Metanephros (tissue), 1 donor: ENCODE results near the gene C1orf210. TPM values are rescaled to one million over a fixed set of nuclear protein-coding genes. Genes with fewer than 3 reads are reported as not detected.

Experiments used
- total RNA-seq: library from RNA; depleted of rRNA; stranded (reverse); fragments of >200 nt; gene quantifications from one replicate; pipeline ENCODE4 v1.2.3, GENCODE V29; 2014

Gene C1orf210
- total RNA-seq, result 12.9 TPM

GRCh38 chr1:43285269-43285990, at the start of gene C1orf210:
TSS of gene C1orf210 (minus strand) at chr1:43285581. CDS start at chr1:43283270, 2,311 bp downstream.

GRCh38 chr1:43300378-43301094, 15.2 kb upstream of the C1orf210 start, which contains the start of gene TIE1:
TSS of gene TIE1 (plus strand) at chr1:43300982. CDS start at chr1:43301072, 90 bp downstream.

GRCh38 chr1:43269627-43270375, 15.6 kb downstream of the C1orf210 start, which contains the start of gene TMEM125:
TSS of gene TMEM125 (plus strand) at chr1:43269983. CDS start at chr1:43272723, 2,740 bp downstream.

Other genes starting within 250 kb of the C1orf210 start
- gene EBNA1BP2, start 113.3 kb downstream of the C1orf210 start, total RNA-seq, result 30.8 TPM
- 0.70 TPM for gene CFAP57, start 113.3 kb downstream of the C1orf210 start, total RNA-seq
- 9.1 TPM for gene TMEM125, start 15.6 kb downstream of the C1orf210 start, total RNA-seq
- 87.1 TPM for gene TIE1, start 15.4 kb upstream of the C1orf210 start, total RNA-seq
- gene MPL, start 52.2 kb upstream of the C1orf210 start, total RNA-seq, result 0.58 TPM
- 24.5 TPM for gene CDC20, start 73.4 kb upstream of the C1orf210 start, total RNA-seq
- 24.7 TPM for gene ELOVL1, start 82.4 kb upstream of the C1orf210 start, total RNA-seq
- gene MED8, start 104.2 kb upstream of the C1orf210 start, total RNA-seq, result 21.8 TPM
- 47.8 TPM for gene SZT2, start 104.3 kb upstream of the C1orf210 start, total RNA-seq
- 78.1 TPM for gene HYI, start 168.3 kb upstream of the C1orf210 start, total RNA-seq
- gene PTPRF, start 245.3 kb upstream of the C1orf210 start, total RNA-seq, result 151 TPM